GM12873 (cell line): ENCODE data around the gene SMAD1.

ENCODE experiments used
- CTCF ChIP-seq: IDR thresholded peaks from 2 replicates; pipeline ENCODE4 v1.5.1; 2012; ENCODE audit warnings: low read depth, mild to moderate bottlenecking, moderate library complexity, low read length, control low read depth; ENCODE audit not compliant: insufficient read depth; ENCODE audit errors: missing control alignments

Gene SMAD1

GRCh38 chr4:145536044-145536443 is 54.4 kb downstream of the SMAD1 start:
- no peak for TF ChIP-seq CTCF

- no peak for TF ChIP-seq CTCF
These were observed 56.9 kb downstream of the SMAD1 start for GRCh38 chr4:145538596-145538995.

GRCh38 chr4:145539671-145540070 is 58.0 kb downstream of the SMAD1 start:
- TF ChIP-seq CTCF: no peak

- TF ChIP-seq CTCF: no peak
These were observed 58.6 kb downstream of the SMAD1 start for GRCh38 chr4:145540235-145540634.

- no peak for TF ChIP-seq CTCF
These were observed 59.7 kb downstream of the SMAD1 start for GRCh38 chr4:145541346-145541745.

GRCh38 chr4:145545031-145545430 is 63.4 kb downstream of the SMAD1 start:
- TF ChIP-seq CTCF: no peak

GRCh38 chr4:145545538-145546174 is 64.0 kb downstream of the SMAD1 start:
- TF ChIP-seq CTCF: no peak
